ENCODE results near the gene P2RX5.

- no peak for TF ChIP-seq CTCF (IDR thresholded peaks at IDR 0.05)
- no peak for TF ChIP-seq USF2 (CRISPR knock-in tag; IDR thresholded peaks at IDR 0.05)
- no peak for TF ChIP-seq CREB1 (CRISPR knock-in tag; IDR thresholded peaks at IDR 0.05)
- TF ChIP-seq JUN (CRISPR knock-in tag; IDR thresholded peaks at IDR 0.05) = no peak
- TF ChIP-seq IRF2 (CRISPR knock-in tag; IDR thresholded peaks at IDR 0.05; ENCODE audit: borderline replicate concordance, low read depth) = no peak
- no peak for TF ChIP-seq ATF1 (CRISPR knock-in tag; IDR thresholded peaks at IDR 0.05)
- no peak for TF ChIP-seq ATF2 (CRISPR knock-in tag; IDR thresholded peaks at IDR 0.05; ENCODE audit: borderline replicate concordance, low read depth)
- TF ChIP-seq HMGXB4 (CRISPR knock-in tag; IDR thresholded peaks at IDR 0.05) = no peak
- TF ChIP-seq ETV6 (CRISPR knock-in tag; IDR thresholded peaks at IDR 0.05) = no peak
- TF ChIP-seq ZNF263 (CRISPR knock-in tag; IDR thresholded peaks at IDR 0.05; ENCODE audit: low read depth) = no peak
- no peak for TF ChIP-seq ZBTB21 (CRISPR knock-in tag; IDR thresholded peaks at IDR 0.05; ENCODE audit: borderline replicate concordance)
Observed at GRCh38 chr17:3657874-3658783, 37.8 kb downstream of the P2RX5 start.

Measured in WTC11 (cell line).